Esophagus muscularis mucosa (tissue), 4 donors: ENCODE results near the gene GAREM1.

ENCODE experiments used
- EP300 ChIP-seq: sonication (generic); formaldehyde crosslinking; IDR thresholded peaks from one replicate; pipeline ENCODE4 v1.6.1; 2017; ENCODE audit warnings: antibody characterized with exemption
- POLR2A ChIP-seq: fragments of 450-650 bp; IDR thresholded peaks from one replicate; pipeline ENCODE4 v1.6.1; 2017; ENCODE audit warnings: antibody characterized with exemption, moderate library complexity, mild to moderate bottlenecking, low read depth
- TF ChIP-seq, protein P1 (sequence below), 3 experiments: fragments of 200-600 bp in 2 of 3; fragments of 450-650 bp in 1 of 3; sonication (generic) in 2 of 3; IDR thresholded peaks; one replicate each; pipeline ENCODE4 v1.5.1; 2017 to 2019; ENCODE audit warnings: antibody characterized with exemption in 3 of 3, mild to moderate bottlenecking in 2 of 3, moderate library complexity in 1 of 3

DNA sequence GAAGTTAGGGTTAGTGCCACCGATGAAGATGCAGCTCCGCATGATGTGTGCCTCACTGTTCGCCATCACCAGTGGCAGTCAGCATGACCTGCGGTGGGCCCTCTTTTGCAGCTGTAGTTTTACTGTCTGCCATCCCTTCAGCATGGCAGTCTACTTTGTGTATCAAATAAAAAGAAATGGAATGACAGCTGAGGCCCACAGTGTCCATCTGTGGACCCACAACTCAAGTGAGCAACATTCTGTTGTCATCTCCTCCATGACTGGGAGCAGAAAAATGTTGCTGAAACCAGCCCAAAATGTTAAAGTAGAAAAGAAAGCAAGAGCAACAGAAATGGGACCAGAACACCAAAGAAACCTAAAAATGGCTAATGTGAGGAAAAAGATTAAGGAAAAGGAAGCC lies 152.1 kb downstream of the GAREM1 start:
- TF ChIP-seq, protein P1, sequence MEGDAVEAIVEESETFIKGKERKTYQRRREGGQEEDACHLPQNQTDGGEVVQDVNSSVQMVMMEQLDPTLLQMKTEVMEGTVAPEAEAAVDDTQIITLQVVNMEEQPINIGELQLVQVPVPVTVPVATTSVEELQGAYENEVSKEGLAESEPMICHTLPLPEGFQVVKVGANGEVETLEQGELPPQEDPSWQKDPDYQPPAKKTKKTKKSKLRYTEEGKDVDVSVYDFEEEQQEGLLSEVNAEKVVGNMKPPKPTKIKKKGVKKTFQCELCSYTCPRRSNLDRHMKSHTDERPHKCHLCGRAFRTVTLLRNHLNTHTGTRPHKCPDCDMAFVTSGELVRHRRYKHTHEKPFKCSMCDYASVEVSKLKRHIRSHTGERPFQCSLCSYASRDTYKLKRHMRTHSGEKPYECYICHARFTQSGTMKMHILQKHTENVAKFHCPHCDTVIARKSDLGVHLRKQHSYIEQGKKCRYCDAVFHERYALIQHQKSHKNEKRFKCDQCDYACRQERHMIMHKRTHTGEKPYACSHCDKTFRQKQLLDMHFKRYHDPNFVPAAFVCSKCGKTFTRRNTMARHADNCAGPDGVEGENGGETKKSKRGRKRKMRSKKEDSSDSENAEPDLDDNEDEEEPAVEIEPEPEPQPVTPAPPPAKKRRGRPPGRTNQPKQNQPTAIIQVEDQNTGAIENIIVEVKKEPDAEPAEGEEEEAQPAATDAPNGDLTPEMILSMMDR (IDR thresholded peaks at IDR 0.05) = no peak
- TF ChIP-seq POLR2A (no peak), EP300 (no peak)
